ENCODE results near the gene GPR62. TPM values are rescaled to one million over a fixed set of nuclear protein-coding genes. Genes with fewer than 3 reads are reported as not detected.

GPR62 gene
- total RNA-seq, 3 donors from 2014 or later (not counting 1 experiment from before 2014, with no cell fraction given) = not detected

GRCh38 chr3:51943451-51944391, 11.5 kb upstream of the GPR62 start:
- WGBS (ENCODE audit: insufficient coverage) = 98% methylated on average over 21 of the region's 21 CpGs
- peak overlapping the region in 1 of 2 donors; percentile 88 for H3K27ac Mint-ChIP-seq
- H3K36me3 ChIP-seq (ENCODE audit: control insufficient read depth, insufficient read depth, low read length) = peaks cover 2% of the 10 kb centered on the region
- DNase-seq (no peak), ATAC-seq (no peak)
- no peak for TF ChIP-seq CTCF (IDR thresholded peaks at IDR 0.05)
- peaks cover 22 to 45% of the 10 kb centered on the region in 2 donors for H3K4me1 Mint-ChIP-seq
- no peaks in the 10 kb centered on the region for H3K27me3 ChIP-seq (ENCODE audit: control insufficient read depth, insufficient read depth, low read length)
- peak overlapping the region; percentile 31 for H3K4me3 Mint-ChIP-seq
- no peaks in the 10 kb centered on the region for H3K9me3 ChIP-seq (ENCODE audit: control insufficient read depth, insufficient read depth, low read length)
- no peaks in the 10 kb centered on the region for H3K27me3 Mint-ChIP-seq (ENCODE audit: low read depth in 2 of 2)
- no peaks in the 10 kb centered on the region for H3K36me3 Mint-ChIP-seq
- intact Hi-C loops (cut with micrococcal nuclease) = loop anchor here (2.0 to 5.0 kb wide), 3 partner anchors 113 to 276 kb away; partner anchors contain the start of genes DUSP7 and POC1A
- H3K4me3 ChIP-seq (ENCODE audit: low read length) = no peak overlapping the region
- H3K27ac ChIP-seq (ENCODE audit: low read length) = no peak overlapping the region
- H3K9me3 Mint-ChIP-seq = no peaks in the 10 kb centered on the region
- H3K4me1 ChIP-seq (ENCODE audit: control insufficient read depth, insufficient read depth, low read length) = peaks cover 32% of the 10 kb centered on the region

GRCh38 chr3:51944451-51945021, 10.6 kb upstream of the GPR62 start:
- H3K27ac ChIP-seq (ENCODE audit: low read length) = no peak overlapping the region
- no peak for TF ChIP-seq CTCF (IDR thresholded peaks at IDR 0.05)
- no peak for DNase-seq
- intact Hi-C loops (cut with micrococcal nuclease) = loop anchor here (5.0 kb wide), 1 partner anchor 277 kb away; no protein-coding TSS in a partner anchor
- peaks cover 22 to 39% of the 10 kb centered on the region in 2 donors for H3K4me1 Mint-ChIP-seq
- H3K4me1 ChIP-seq (ENCODE audit: control insufficient read depth, insufficient read depth, low read length) = peaks cover 32% of the 10 kb centered on the region
- peak overlapping the region in 1 of 2 donors; percentile 42 for H3K27ac Mint-ChIP-seq
- H3K27me3 ChIP-seq (ENCODE audit: control insufficient read depth, insufficient read depth, low read length) = no peaks in the 10 kb centered on the region
- H3K9me3 Mint-ChIP-seq = no peaks in the 10 kb centered on the region
- H3K4me3 Mint-ChIP-seq = no peak overlapping the region
- no peaks in the 10 kb centered on the region for H3K9me3 ChIP-seq (ENCODE audit: control insufficient read depth, insufficient read depth, low read length)
- 82% methylated on average over 11 of the region's 11 CpGs for WGBS (ENCODE audit: insufficient coverage)
- no peak for ATAC-seq
- no peak overlapping the region for H3K4me3 ChIP-seq (ENCODE audit: low read length)
- no peaks in the 10 kb centered on the region for H3K36me3 ChIP-seq (ENCODE audit: control insufficient read depth, insufficient read depth, low read length)
- H3K27me3 Mint-ChIP-seq (ENCODE audit: low read depth in 2 of 2) = no peaks in the 10 kb centered on the region
- H3K36me3 Mint-ChIP-seq = no peaks in the 10 kb centered on the region

GRCh38 chr3:51945031-51945840, 9.9 kb upstream of the GPR62 start:
- H3K27me3 Mint-ChIP-seq (ENCODE audit: low read depth in 2 of 2) = no peaks in the 10 kb centered on the region
- no peaks in the 10 kb centered on the region for H3K36me3 Mint-ChIP-seq
- H3K4me3 Mint-ChIP-seq = no peak overlapping the region
- no peaks in the 10 kb centered on the region for H3K27me3 ChIP-seq (ENCODE audit: control insufficient read depth, insufficient read depth, low read length)
- H3K36me3 ChIP-seq (ENCODE audit: control insufficient read depth, insufficient read depth, low read length) = no peaks in the 10 kb centered on the region
- no peak overlapping the region for H3K27ac ChIP-seq (ENCODE audit: low read length)
- peak overlapping the region in 1 of 2 donors; percentile 42 for H3K27ac Mint-ChIP-seq
- no peak overlapping the region for H3K4me3 ChIP-seq (ENCODE audit: low read length)
- H3K4me1 Mint-ChIP-seq = peaks cover 22 to 32% of the 10 kb centered on the region in 2 donors
- no peak for TF ChIP-seq CTCF (IDR thresholded peaks at IDR 0.05)
- DNase-seq (no peak), ATAC-seq (no peak)
- 95% methylated on average over 18 of the region's 18 CpGs for WGBS (ENCODE audit: insufficient coverage)
- intact Hi-C loops (cut with micrococcal nuclease) = no loop called here
- H3K4me1 ChIP-seq (ENCODE audit: control insufficient read depth, insufficient read depth, low read length) = peaks cover 32% of the 10 kb centered on the region
- no peaks in the 10 kb centered on the region for H3K9me3 ChIP-seq (ENCODE audit: control insufficient read depth, insufficient read depth, low read length)
- H3K9me3 Mint-ChIP-seq = no peaks in the 10 kb centered on the region
